LoVo (cell line): ENCODE measurements around the gene CWC25.
A peak's percentile ranks its signal among the peaks of the same experiment; 100 is the strongest.

Source experiments
- DNase-seq: peaks from one replicate; pipeline ENCODE4 v3.0.0-alpha.2; 2016; ENCODE audit warnings: low spot score

Gene CWC25

DNA sequence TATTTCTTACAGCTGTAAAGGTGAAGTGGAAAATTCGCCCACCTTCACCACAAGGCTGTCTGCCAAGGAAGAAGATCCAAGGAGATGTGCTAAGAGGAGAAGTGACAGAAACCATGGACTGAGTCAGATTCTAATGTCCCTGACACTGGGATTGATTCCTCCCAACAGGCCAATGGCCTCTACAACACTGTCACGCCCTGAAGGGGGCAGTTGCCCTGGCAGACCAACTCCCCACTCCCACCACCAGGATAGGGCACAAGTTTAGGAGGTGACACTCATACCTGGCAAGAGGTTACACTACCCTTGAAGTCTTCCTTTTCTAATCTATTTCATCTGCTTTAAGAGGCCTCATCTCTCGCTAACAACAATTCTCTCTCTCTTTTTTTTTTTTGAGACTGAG, 41.9 kb downstream of the CWC25 start:
- no peak for DNase-seq

DNA sequence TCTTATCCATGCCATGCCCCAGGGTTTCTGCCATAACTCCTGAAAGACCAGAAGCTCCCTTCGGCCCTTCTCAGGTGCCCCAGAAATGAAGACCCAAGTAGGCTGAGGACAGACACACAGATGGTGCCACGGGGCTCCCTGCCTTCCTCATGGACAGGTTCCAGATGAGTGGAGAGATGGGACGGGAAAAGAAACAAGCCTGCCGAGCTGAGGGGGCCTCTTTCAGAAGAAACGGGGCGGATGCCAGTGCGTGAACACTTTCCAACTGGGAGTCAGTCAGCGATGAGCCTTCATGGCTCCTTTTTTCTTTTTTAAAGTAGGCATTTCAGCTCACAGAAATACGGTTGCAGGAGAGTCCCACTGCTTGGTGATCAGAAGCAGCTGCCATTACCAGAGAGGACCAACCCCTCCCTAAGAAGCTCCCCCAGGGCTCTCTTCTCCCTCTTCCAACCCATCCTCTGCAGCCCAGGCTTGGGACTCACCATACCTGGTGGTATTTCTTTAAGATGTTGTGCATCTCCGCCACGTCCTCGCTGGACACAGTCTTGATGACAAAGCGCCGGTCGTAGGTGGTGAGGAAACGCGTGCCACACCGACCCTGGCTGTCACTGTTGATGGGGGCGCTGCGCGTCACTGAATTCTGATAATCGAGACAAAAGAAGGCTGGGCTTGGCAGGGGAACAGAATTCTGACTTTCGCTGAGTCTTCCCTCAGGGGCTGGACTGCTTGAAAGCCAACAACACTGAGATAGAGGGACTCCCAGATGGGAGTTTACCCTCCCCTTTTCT, 45.0 kb downstream of the CWC25 start:
- no peak for DNase-seq

DNA sequence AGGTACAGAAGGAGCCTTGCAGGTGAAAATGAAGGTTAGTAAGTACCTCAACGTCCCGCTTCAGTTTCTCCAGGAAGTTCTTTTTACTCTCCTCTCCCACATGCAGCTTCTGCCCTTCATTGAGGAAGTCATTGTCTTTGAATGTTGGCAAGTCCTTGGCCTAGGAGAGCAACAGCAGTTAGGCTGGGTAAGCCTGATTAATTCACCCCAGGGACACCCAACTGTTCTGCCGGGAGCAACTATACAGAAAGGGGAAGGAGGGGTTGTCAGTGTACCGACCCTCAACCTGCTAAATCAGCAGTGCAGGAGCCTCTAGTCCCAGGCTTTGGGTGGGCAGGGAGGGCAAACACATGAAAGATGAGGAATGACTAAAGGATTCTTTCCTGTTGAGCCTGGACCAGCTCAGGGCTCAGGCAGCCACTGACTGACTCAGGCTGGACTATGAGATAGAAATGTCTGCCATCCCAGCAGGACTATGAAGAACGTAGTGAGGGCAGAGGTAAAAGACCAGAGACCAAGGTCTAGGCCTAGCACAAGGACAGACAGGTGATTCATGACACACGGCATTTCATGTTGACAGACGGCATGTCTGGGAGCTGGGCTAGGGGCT, 47.4 kb downstream of the CWC25 start:
- DNase-seq: no peak

DNA sequence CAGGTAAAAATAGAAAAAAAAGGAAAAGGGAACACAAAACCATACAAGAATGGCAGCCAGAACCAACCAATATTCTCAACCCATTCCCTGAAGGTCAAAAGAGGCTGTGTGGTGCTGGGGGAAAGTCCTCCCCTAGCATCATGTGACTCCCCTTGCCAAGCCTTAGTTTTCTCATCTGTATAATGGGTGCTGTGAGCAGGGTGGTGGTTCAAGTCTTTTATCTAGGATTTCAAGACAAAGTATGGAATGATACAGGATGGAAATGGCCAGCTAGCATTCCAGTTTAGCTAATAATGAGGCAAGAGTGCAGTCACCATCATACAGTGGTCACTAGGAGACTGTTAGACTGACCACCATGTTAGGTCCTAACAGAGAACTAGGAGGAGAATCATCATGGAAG, 51.9 kb downstream of the CWC25 start:
- DNase-seq: no peak

DNA sequence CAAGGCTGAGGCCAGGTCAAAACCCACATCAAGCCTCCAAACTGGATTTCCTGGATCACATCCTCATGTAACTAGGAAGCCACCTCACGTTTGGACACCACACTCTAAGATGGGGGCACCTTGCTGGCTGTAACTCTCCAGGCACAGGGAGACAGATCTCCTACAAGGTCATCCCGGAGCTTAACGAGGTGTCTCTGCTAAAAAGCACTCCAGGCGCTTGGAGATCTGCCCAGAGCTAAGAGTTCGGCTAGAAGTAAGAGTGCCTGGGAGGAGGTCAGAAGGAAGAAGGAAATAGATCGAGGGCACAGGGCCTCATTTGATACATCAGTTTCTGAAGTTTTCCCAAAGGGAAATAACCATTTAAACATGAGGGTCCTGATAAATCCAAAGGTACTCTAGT, 56.7 kb downstream of the CWC25 start:
- no peak for DNase-seq

DNA sequence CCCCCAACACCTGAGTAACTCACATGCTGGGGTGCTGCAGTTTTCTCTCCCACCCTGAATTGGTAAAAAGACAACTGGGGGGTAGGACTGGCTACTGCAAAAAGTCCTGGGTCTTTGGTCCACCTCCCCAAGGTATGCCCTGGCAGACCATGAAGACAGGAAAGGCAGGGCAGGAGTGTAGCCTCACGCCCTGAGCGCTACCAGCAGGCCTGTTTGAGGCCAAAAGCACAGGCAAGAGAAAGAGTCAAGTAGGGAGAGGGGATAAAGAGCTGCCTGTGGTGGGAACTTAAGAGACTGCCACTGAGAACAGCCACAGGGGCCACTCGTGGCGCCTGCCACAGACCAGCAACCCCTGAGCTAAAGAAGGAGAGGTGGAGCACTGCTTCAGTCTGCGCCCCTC, 58.8 kb downstream of the CWC25 start:
- no peak for DNase-seq

DNA sequence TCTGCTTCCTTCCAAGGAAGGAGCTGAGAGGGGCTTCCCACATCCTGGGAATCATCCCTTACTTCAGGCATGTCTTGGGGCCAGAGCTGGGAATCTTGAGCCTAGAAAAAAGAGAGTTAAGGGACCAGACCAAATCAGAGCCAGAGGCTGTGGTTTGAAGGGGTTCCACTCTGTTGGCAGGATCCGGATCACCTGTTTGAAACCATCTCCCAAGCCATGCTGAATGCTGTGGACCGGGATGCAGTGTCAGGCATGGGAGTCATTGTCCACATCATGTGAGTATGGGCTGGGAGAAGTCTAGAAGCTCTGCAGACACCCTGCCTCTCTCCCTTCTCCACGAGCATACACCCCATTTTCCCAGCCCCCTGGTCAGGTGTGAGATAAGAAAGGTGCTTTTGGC, 62.9 kb downstream of the CWC25 start:
- DNase-seq: no peak

DNA sequence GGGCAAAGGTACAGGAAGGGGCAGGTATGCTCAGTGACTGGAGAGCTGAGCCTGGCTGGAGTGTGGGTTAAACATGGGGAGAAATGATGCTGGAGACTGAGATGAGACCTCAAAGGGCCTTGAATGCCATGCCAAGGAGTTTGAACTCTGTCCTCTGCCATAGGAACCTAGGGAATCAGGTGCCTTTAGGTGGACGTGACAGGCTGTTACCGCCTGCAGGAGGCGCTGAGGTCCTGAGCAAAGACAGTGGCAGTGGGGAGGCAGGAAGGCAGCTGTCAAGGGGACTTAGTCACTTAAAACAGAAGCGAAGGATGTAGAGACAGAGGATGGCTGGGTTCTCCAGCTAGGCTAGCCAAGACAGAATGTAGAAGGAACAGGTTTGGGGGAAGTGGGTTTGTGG, 63.5 kb downstream of the CWC25 start:
- no peak for DNase-seq

DNA sequence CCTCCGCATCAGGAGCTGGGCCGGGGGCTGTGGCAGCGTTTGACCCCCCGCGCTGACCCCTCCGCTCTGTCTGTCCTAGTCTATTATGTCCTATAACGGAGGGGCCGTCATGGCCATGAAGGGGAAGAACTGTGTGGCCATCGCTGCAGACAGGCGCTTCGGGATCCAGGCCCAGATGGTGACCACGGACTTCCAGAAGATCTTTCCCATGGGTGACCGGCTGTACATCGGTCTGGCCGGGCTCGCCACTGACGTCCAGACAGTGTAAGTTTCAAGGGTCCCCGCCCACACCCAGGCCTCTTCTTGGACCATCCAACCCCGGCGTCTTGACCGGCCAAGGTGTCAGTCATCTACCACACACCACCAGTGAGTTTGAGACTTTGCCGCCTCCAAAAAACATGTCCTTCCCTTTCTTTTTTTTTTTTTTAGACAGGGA, 72.0 kb downstream of the CWC25 start:
- no peak for DNase-seq

DNA sequence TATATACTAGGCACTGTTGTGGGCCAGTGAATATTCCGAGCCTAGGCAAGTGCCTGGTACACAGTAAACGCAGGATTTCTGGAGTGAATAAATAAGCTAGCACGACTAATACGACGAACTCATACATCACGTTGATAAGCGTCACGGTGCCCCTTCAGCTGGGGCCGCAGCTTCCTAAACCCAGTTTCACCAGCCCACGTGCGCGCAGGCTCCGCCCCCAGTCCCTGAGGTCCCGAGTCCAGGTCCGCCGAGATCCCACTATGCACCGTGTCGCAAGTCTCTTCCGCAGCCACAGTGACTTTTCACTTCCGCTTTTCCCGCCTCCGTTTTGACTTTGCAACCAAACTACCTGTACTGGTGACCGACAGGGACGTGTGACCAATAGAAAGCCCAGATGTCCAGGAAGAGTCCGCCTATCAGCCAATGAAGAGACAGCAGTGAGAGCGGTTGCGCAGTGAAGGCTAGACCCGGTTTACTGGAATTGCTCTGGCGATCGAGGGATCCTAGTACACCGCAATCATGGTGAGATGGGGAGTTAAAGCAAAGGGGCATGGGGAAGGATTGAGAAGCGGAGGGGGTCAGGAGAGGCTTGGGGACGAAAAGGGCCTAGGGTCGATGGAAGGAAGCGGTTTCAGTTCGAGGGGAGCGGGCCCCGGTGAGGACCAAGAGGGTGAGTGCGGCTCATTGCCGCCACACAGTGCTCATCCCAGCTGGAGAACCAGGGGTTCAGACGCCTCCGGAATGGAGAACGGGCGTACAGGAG, 72.6 kb downstream of the CWC25 start, which contains the start of gene PSMB3:
TSS of gene PSMB3 (plus strand) at position 434 of the 763 bp plus-strand sequence. CDS start at position 520, 86 bp downstream.
- DNase-seq: peak; percentile 99

DNA sequence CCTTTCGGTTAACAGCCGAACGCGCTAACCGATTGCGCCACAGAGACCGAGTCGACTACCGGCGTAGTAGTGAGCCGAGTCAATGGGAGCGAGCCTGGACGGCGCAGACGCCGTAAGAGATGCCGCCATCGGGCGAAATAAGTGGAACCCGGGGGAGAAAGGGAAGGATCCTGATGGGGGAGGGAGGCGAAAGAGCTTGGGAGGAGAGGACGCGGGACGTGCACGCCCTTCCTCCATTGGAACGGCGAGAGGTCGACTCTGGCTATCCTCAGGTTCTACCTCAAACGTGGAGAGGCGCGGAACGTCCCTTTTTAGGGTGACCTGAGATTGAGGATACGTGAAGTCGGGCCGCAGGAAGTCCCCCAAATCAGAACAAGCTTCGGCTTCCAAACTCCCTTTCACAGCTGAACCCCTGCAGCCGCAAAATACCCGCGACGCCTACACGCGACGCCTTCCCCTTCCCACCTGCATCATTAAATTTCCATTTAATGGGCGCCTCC, 73.3 kb downstream of the CWC25 start:
- peak; percentile 81 for DNase-seq

DNA sequence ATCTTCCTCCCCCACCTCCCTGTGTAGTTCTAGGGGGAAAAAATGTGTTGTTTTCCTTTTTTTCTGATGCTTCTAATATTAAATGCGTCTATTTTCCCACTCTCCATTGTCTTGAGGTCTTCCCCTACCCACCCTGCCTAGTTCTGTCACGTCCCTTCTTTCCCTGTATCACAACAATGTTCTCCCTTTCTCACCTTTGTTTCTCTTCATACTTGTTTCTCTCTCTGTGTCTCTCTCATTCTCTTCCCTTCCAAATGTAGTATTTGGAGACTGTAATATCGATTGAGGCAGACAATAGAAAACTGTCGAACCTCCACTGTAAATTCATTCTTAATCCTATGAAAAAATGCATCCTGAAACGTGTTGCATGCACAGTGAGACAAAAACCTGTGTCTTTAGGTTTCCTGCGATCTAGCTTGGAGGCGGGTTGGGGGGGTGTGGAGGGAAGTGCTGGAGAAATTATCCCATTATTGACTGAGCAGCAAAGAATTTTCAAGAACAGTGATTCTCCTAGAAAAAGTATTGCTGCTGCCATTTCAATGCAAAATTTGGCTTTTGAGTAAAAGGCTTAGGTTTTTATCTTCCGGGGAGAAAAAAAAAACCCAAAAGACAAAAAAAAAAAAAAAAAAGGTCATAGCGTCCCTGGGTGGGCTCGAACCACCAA, 73.8 kb downstream of the CWC25 start:
- peak; percentile 36 for DNase-seq
